ENCODE results near the gene MKKS. TPM values are rescaled to one million over a fixed set of nuclear protein-coding genes. Genes with fewer than 3 reads are reported as not detected.

The MKKS gene
- total RNA-seq, 1 donor from 2014 or later: 36.3 TPM

- Mint-ChIP-seq H3K4me1 (peaks cover 10% of the 10 kb centered on the region), H3K27ac (no peak overlapping the region), H3K4me3 (no peak overlapping the region), H3K9me3 (no peaks in the 10 kb centered on the region), H3K27me3 (ENCODE audit: insufficient read depth, low read depth) (peaks cover 2% of the 10 kb centered on the region), H3K36me3 (no peaks in the 10 kb centered on the region)
- peaks cover 10% of the 10 kb centered on the region for H3K4me1 ChIP-seq
- TF ChIP-seq EZH2phosphoT487 (IDR thresholded peaks at IDR 0.05): no peak
- no peak for TF ChIP-seq EZH2 (IDR thresholded peaks at IDR 0.05)
- TF ChIP-seq CTCF (IDR thresholded peaks at IDR 0.05): no peak
- H2AFZ ChIP-seq (replicated peaks): no peak overlapping the region
- H3K4me2 ChIP-seq: no peak overlapping the region
- H3K4me3 ChIP-seq: no peak overlapping the region
- DNase-seq (ENCODE audit: low spot score): no peak
- H3K27me3 ChIP-seq: no peaks in the 10 kb centered on the region
- H3F3A ChIP-seq (ENCODE audit: low read depth): peaks cover 10% of the 10 kb centered on the region
- H4K20me1 ChIP-seq (ENCODE audit: low read depth): peaks cover 10% of the 10 kb centered on the region
- H3K36me3 ChIP-seq: no peaks in the 10 kb centered on the region
- H3K9me3 ChIP-seq (ENCODE audit: low read depth): no peaks in the 10 kb centered on the region
- H3K27ac ChIP-seq: no peak overlapping the region
- H3K9ac ChIP-seq: no peak overlapping the region
- H3K79me2 ChIP-seq (ENCODE audit: low read depth): peaks cover 42% of the 10 kb centered on the region
Observed at GRCh38 chr20:10445758-10446157, 11.7 kb upstream of the MKKS start.

- no peaks in the 10 kb centered on the region for H3K36me3 Mint-ChIP-seq
- no peak overlapping the region for H3K27ac Mint-ChIP-seq
- Histone ChIP-seq H3K9ac (no peak overlapping the region), H3K79me2 (ENCODE audit: low read depth) (peaks cover 48% of the 10 kb centered on the region), H3K4me1 (peaks cover 10% of the 10 kb centered on the region), H2AFZ (replicated peaks) (no peak overlapping the region), H3K36me3 (no peaks in the 10 kb centered on the region), H3K9me3 (ENCODE audit: low read depth) (no peaks in the 10 kb centered on the region), H3K4me3 (no peak overlapping the region), H3F3A (ENCODE audit: low read depth) (peaks cover 10% of the 10 kb centered on the region), H3K27me3 (no peaks in the 10 kb centered on the region), H3K27ac (no peak overlapping the region), H4K20me1 (ENCODE audit: low read depth) (peaks cover 10% of the 10 kb centered on the region), H3K4me2 (no peak overlapping the region)
- no peak overlapping the region for H3K4me3 Mint-ChIP-seq
- no peak for TF ChIP-seq EZH2 (IDR thresholded peaks at IDR 0.05)
- no peak for TF ChIP-seq CTCF (IDR thresholded peaks at IDR 0.05)
- TF ChIP-seq EZH2phosphoT487 (IDR thresholded peaks at IDR 0.05): no peak
- no peaks in the 10 kb centered on the region for H3K9me3 Mint-ChIP-seq
- peaks cover 2% of the 10 kb centered on the region for H3K27me3 Mint-ChIP-seq (ENCODE audit: insufficient read depth, low read depth)
- no peak for DNase-seq (ENCODE audit: low spot score)
- peaks cover 10% of the 10 kb centered on the region for H3K4me1 Mint-ChIP-seq
Observed at GRCh38 chr20:10443936-10444335, 9.9 kb upstream of the MKKS start.

GRCh38 chr20:10438217-10438616, 4.2 kb upstream of the MKKS start:
- peaks cover 5% of the 10 kb centered on the region for H3K4me1 ChIP-seq
- no peak overlapping the region for H2AFZ ChIP-seq (replicated peaks)
- H3K4me2 ChIP-seq: no peak overlapping the region
- TF ChIP-seq EZH2 (IDR thresholded peaks at IDR 0.05): no peak
- TF ChIP-seq EZH2phosphoT487 (IDR thresholded peaks at IDR 0.05): no peak
- TF ChIP-seq CTCF (IDR thresholded peaks at IDR 0.05): no peak
- H3K27ac Mint-ChIP-seq: no peak overlapping the region
- H3K4me3 ChIP-seq: no peak overlapping the region
- DNase-seq (ENCODE audit: low spot score): no peak
- H3K27ac ChIP-seq: no peak overlapping the region
- H3K4me3 Mint-ChIP-seq: no peak overlapping the region
- H3K9me3 Mint-ChIP-seq: no peaks in the 10 kb centered on the region
- H3K9ac ChIP-seq: no peak overlapping the region
- H3K9me3 ChIP-seq (ENCODE audit: low read depth): no peaks in the 10 kb centered on the region
- peaks cover 3% of the 10 kb centered on the region for H3F3A ChIP-seq (ENCODE audit: low read depth)
- no peaks in the 10 kb centered on the region for H3K36me3 ChIP-seq
- peaks cover 60% of the 10 kb centered on the region for H3K79me2 ChIP-seq (ENCODE audit: low read depth)
- no peaks in the 10 kb centered on the region for H3K27me3 Mint-ChIP-seq (ENCODE audit: insufficient read depth, low read depth)
- H4K20me1 ChIP-seq (ENCODE audit: low read depth): no peaks in the 10 kb centered on the region
- peaks cover under 1% of the 10 kb centered on the region for H3K36me3 Mint-ChIP-seq
- peaks cover 9% of the 10 kb centered on the region for H3K4me1 Mint-ChIP-seq
- no peaks in the 10 kb centered on the region for H3K27me3 ChIP-seq
